HG02571 (cell line): ENCODE data around the gene GATAD2B.
"Not testable (repeated sequence)": the region's sequence is repeated elsewhere in the genome, so short reads cannot be mapped to it uniquely, and the experiment has no call there.

Experiments used
- ATAC-seq: cut with Tn5 transposase; IDR thresholded peaks from one replicate; pipeline ENCODE4 v1.9.1; 2021; ENCODE audit warnings: mild to moderate bottlenecking, moderate library complexity; ENCODE audit not compliant: unreplicated experiment

GATAD2B gene

DNA sequence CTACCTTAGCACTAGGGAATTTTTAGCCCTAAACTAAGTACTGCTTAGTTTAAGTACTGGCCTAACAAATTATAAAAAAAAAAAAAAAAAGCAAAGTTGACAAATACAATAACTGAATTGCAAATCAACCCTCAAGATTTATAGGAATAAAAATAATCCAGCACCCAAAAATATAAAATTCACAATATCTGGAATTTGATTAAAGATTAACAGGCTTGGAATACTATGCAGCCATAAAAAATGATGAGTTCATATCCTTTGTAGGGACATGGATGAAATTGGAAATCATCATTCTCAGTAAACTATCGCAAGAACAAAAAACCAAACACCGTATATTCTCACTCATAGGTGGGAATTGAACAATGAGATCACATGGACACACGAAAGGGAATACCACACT lies 78.4 kb downstream of the GATAD2B start:
- ATAC-seq = not testable (repeated sequence)

DNA sequence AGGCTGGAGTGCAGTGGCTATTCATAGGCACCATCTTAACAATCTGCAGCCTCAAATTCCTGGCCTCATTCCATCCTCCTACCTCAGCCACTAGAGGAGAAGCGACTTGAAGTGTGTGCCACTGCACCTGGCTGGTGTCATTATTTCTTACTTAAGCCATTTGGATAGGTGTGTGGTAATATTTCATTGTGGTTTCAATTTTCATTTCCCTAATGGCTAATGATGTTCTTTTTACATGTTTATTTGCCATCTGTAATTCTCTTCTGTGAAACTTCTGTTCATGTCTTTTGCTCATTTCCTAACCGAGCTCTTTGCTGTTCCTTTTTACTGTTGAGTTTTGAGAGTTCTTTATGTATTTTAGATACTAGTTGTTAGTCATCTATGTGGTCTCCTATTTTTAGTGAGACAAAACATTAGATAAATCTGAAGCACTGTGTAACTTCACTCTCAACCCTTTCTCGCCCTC lies 80.7 kb downstream of the GATAD2B start:
- no peak for ATAC-seq

DNA sequence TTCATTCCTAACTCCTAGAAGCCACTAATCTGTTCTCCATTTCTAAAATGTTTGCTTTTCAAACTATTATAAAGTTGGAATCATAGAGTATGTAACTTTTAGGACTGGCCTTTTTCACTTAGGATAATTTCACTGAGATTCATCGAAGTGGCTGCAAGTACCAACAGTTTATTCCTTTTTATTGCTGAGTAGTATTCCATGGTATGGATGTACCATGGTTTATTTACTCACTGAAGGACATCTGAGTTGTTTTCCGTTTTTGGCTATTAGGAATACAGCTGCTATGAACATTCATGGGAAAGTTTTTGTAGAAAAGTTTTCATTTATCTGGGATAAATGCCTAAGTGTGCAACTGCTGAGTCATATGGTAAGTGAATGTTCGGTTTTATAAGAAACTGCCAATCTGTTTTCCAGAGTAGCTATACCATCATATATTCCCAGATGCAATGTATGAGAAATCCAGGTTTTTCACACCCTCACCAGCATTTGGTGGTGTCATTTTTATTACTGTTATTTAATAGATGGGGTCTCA lies 81.2 kb downstream of the GATAD2B start:
- no peak for ATAC-seq

DNA sequence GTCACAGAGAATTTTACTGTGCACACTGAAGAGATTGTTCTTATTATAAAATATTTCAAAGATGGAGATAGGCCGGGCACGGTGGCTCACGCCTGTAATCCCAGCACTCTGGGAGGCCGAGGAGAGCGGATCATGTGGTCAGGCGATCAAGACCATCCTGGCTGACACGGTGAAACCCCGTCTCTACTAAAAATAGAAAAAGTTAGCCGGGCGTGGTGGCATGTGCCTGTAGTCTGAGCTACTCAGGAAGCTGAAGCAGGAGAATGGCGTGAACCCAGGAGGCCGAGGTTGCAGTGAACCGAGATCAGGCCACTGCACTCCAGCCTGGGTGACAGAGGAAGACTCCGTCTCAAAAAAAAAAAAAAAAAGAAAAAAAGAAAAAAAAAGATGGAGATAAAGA lies 82.0 kb downstream of the GATAD2B start:
- not testable (repeated sequence) for ATAC-seq

DNA sequence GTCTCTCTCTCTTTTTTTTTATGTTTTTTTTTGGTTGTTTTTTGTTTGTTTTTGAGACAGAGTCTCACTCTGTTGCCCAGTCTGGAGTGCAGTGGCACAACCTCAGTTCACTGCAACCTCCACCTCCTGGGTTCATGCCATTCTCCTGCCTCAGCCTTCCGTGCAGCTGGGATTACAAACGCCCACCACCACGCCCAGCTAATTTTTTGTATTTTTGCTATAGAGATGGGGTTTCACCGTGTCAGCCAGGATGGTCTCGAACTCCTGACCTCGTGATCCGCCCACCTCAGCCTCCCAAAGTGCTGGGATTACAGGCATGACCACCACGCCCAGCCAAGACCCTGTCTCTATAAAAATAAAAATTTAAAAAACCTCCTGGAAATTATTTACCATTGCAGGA lies 88.8 kb downstream of the GATAD2B start:
- ATAC-seq = not testable (repeated sequence)

DNA sequence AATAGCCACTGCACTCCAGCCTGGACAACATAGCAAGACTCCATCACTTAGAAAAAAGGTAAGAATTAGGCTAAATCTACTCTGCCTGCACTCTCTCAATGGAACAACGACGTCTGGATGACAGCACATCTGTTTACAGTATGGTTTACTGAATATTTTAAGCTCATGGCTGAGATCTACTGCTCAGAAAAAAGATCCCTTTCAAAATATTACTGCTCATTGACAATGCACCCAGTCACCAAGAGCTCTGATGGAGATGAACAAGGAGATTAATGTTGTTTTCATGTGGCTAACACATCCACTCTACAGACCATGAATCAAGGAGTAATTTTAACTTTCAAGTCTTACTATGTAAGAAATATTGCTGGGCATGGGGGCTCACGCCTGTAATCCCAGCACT lies 89.6 kb downstream of the GATAD2B start:
- ATAC-seq = no peak

DNA sequence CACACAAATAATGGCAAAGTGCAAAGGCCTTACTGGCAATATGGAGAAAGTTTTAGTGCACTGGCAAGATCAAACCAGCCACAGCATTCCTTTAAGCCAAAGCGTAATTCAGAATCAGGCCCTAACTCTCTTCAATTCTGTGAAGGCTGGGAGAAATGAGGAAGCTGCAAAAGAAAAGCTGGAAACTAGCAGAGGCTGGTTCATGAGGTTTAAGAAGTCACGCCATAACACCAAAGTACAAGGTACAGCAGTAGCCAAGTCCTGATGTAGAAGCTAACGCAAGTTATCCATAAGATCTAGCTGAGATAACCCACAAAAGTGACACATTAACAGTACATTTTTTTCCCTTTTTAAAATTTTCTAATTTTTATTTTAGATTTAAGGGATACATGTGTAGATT lies 90.5 kb downstream of the GATAD2B start:
- ATAC-seq = no peak

DNA sequence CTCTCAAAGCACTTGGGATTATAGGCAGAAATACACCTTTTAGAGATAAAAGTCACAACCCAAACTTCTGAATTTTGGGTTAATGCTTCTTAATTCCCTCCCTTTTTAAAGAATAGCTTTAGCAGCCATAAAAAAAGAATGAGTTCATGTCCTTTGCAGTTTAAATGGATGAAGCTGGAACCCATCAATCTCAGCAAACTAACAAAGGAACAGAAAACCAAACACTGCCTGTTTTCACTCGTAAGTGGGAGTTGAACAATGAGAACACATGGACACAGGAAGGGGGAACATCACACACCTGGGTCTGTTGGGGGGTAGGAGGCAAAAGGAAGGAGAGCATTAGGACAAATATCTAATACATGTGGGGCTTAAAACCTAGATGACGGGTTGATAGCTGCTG lies 91.7 kb downstream of the GATAD2B start:
- ATAC-seq = no peak

DNA sequence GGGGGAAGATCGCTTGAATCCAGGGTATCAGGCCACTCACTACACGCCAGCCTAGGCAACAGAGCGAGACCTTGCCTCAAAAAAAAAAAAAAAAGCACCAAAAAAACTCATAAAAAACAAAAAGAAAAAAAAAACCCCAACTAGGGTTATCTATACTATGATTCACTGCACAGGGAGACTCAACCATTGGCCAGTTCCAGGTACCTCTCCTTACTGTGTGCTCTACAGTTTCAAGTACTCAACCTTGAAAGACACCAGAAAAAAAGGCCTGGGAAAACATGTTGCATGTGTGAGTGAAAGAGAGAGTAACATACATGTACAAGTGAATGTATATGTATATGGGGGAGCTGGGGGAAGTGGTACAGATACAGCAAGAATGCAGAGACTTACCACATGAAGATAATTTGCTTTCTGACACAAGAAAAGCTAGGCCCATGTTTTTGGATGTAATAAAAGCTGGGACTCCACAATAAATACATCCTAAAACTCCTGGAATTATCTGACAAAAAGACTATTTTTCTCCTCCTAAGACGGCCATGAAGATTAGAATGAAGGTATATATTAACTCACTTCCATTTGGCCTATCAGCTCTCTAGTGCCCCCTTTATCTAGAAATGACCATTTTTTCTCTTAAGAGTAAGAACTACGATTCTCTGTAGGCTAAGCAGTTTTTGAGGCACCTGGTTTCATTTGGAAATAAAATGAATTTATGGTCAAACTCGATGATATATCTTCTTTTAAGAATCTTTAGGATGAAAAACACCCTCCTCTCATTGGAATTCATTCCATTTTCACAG lies 95.4 kb downstream of the GATAD2B start:
- no peak for ATAC-seq

DNA sequence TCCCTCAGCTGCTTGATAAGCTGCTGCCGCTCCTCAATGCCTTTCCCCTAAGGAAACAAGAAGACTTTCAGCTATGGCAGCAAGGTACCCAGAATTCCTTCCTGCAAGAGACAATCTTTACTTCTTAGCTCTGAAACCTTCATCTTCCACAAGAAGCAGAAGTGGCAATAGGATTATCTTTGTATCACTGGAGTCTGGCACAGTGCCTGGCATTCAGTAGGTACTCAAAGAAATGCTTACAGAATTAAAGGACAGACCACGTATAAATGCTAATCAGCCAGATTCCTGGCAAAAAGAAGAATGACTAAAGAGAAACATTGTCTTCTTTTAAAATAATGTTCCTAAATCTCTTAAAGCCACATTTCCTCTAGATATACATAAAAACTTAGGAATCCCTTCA lies 103.9 kb downstream of the GATAD2B start:
- ATAC-seq = no peak

DNA sequence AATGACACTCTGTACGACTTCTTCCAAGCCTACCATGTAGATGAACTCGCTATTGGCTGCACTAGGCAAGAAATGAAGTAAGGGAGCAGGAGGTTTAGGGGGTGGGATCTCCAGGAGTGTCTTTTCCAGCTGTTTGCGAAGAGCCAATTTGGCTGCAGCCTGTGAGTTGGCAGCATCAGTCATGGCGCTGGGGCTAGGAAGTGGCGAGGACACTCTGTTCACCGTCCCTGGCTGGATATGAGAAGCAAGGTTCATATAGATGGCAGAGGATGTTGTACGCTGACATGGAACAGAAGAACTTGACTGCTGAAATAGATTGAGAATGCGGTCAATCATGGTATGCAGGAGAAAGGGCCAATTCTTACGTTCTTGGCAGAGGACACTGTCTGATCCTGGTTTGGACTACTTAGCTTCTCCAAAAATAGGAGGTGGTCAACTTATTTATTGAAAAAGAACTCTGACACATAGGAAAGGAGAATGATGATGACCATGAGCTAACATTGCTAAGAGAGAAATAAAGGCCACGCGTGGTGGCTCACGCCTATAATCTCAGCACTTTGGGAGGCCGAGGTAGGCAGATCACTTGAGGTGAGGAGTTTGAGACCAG lies 106.4 kb downstream of the GATAD2B start:
- no peak for ATAC-seq

DNA sequence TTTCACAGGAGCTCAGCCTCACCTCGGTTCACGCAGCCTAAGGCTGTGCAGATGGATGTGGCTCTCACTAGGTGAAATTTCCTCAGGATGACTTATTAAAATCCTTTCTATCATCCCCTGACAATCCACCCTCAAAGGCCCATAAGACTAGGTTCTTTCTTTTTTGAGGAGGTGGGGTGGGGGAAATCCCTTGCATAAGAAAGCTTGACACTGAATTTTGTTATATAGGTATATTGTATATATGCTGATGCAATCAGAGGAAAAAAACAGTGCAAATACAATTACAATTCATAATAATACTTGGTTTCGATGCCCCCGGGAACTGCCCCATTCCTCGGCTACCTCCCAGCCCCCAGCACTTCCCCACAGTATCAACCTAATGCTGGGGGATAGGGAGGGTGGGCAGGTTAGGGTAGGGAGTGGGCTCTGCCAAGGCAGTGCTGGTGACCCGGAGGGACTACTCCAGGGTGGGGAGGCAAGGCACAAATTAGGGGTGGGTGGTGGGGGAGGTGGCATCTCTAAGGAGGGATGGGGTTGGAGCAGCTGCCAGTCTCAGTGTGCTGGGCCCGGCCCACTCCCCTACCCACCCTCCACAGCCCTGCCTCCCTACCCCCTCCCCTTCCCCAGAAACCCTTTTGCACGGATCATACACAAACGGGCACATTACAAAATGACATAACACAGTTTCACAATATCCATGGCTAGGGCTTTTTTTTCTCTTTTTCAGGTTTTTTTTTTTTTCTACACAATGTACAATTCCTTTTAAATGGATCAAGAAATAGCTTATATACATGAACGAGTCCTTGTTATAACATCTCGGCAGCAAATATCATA lies 116.7 kb downstream of the GATAD2B start:
- ATAC-seq = no peak

DNA sequence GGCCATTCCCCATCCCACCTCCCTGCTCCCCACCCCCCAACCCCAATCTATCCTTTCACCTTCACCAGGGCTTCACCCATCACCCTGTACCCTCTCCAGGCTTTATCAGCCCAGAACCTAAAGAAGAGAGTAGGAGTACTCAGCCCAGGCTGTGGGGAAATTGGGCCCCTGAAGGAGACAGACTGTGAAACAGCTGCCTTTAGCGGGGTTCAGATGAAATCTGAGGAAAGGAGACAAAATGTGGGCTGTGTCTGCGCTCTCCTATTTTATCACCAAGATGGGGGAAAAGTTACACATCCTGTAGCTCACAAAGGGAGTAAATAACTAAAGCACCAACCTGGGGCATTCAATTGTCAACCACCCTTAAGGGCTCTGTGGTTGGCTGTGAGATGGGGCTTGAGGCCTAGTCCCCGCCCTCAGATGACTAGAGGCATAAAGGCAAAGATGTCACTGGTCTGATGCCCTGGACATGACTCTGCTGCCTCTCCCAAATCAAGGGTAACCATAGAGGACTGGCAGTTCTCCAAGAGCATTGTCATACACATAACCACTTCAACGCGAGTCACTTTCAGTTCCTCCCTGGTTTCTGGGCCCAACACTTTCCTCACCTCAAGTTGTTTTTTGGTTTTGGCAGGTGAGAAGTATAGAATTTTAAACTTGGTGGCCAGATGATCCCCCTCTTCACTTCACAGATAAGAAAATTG lies 117.6 kb downstream of the GATAD2B start:
- ATAC-seq = peak; percentile 87

DNA sequence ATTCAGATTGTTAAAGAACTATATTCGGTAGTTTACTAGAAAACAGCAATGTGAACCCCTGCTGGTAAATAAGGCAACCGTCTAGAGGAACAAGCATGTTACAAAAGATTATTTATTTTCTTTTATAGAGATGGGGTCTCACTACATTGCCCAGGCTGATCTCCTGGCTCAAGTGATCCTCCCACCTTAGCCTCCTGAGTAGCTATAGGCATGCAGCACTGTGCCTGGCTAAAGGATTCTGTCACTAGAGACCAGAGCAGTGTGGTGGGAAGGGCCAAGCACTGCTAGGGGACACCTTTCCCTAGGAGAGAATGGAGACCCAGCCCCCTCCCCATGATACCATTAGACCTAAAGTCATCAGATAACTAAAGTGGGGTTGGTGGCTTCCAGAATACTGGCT lies 118.7 kb downstream of the GATAD2B start:
- ATAC-seq = no peak

DNA sequence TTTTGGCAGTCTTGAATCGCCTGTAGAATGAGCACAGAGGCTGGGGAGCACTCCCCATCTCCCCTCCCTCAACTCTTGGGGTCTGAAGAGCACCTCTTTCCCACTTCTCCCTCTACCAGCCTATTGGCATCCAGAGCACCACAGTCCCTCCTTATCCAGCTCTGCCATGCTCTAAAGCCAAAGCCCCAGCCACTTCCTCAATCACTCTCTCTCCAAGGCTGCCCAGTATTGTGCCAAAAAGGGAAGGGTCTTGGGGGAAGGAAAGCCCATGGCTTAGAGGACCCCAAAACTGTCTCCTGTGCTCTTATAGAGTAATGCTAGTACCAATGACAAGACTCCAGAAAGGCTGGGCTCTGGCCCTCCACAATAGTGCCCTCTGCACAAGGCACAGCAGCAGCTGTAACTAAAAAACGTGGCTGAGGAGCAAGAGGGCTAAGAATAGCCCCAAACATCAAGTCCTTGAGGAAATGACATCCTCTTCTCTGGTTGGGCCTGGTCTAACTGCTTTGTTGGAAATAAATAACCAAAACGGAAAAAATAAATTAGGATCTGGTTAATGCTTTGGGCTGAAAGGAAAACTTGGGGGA lies 119.2 kb downstream of the GATAD2B start:
- ATAC-seq = no peak

DNA sequence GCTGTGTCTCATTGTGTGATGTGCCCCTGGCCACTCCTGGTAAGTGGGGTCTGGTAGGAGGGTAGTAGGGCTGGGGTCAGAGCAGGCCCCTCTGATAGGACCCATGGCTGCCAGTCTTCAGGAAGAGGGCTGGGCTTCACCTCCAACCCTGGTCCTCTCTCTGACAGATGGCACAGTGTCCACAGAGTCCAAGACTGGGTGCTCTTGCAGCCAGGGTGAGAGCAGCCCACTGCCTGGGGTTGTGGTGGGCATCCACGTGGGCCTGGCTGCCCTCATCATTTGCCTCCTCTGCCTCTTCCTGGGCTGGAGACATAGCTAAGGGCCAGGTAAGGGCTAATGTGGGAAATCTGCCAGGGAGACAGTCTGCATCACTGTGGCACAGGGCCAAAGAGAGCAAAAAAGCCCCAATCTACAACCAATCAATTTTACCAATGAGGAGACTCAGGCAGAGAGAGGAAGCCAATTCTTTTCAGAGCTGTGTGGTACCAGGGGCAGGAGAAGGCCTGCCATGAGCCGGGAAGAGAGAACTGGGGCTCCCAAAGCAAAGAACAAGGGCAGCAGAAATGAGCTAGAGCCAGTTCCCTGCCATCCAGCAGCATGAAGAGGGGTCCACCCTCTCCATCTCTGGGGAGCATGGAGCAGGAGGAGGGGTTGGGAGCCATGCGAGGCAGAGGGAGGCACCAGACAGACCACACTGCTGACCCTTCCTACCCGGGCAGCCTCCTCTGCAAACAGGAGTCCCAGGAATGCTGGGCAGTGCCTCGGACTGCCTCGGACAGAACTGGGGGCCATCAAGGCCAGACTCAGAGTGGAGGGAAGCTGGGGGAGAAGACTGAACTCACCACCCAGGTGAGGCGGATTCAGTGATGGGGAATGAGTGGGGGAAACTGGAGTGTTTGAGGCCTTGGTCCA lies 120.7 kb downstream of the GATAD2B start:
- ATAC-seq = no peak

DNA sequence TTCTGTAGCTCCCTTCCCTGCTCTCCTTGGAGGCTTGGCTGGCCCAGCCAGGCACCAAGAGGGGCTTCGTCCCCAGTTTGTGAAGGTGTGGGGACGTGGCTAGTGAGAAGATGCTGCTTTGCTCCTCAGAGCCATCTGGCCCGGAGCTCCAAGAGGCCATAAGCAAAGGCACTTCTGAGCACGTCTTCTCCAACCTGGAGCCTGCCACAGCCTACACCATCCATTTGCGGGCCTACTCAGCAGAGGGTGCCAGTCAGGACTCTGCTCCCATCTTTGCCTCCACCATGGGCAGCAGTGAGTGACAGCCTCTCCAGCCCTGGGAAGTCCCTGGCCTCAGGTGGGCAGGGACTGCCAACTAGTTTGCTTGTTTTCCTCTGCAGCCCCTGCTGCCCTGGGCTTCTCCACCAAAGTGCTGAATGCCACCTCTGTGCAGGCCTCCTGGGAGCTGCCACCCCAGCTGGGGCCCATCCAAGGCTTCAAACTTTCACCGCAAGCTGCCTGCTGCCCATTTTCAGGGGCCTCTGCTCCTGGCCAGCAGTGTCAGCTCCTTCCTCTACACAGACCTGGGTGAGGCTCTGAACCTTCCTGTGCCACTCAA lies 121.6 kb downstream of the GATAD2B start:
- ATAC-seq = no peak

DNA sequence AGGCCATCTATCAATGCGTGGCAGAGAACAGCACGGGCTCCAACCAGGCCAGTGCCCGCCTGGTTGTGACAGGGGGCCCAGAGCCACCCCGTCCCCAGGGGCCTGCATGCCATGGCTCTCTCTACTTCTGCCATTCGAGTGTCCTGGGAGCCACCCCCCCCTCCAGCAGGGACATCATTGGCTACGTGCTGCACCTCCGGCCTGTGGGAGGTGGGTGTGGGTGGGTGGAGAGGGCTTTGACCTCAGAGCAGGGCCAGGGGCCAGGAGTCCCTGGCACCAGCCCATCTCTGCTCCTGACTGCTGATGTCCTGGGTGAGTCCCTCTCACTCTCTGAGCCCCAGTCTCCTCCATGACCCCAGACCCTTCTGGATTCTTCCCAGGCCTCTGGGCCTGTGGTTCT lies 122.3 kb downstream of the GATAD2B start:
- no peak for ATAC-seq
